ENCODE measurements around the gene MBOAT1. TPM values are rescaled to one million over a fixed set of nuclear protein-coding genes. Genes with fewer than 3 reads are reported as not detected.
"Not testable (repeated sequence)": the region's sequence is repeated elsewhere in the genome, so short reads cannot be mapped to it uniquely, and the experiment has no call there.

MBOAT1 gene
- total RNA-seq, 1 donor from 2014 or later, result 34.9 TPM

GRCh38 chr6:20173833-20174792 is 38.2 kb downstream of the MBOAT1 start:
- intact Hi-C loops (cut with micrococcal nuclease), result loop anchor here (2.0 kb wide), 1 partner anchor 39 kb away; the partner anchor contains the start of gene MBOAT1

DNA sequence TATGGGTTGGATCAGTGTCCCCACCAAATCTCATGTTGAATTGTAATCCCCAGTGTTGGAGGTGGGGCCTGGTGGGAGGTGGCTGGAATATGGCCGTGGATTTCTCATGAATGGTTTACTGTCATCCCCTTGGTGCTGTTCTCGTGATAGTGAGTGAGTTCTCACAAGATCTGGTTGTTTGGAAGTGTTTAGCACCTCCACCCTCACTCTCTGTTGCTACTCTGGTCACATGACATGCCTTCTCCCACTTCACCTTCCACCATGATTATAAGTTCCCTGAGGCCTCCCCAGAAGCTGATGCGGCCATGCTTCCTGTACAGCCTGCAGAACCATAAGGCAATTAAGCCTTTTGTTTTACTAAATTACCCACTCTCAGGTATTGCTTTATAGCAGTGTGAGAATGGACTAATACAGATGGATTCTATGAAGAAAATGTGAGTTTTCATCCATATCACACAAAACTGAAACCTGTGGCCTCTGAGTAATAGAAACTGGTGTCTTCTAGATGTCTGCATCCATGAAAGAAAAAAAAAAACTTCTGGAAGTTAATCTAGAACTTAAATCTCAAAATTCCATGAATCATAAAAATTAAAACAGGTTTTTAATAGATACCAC is 39.3 kb downstream of the MBOAT1 start:
- intact Hi-C loops (cut with micrococcal nuclease), result no loop called here

DNA sequence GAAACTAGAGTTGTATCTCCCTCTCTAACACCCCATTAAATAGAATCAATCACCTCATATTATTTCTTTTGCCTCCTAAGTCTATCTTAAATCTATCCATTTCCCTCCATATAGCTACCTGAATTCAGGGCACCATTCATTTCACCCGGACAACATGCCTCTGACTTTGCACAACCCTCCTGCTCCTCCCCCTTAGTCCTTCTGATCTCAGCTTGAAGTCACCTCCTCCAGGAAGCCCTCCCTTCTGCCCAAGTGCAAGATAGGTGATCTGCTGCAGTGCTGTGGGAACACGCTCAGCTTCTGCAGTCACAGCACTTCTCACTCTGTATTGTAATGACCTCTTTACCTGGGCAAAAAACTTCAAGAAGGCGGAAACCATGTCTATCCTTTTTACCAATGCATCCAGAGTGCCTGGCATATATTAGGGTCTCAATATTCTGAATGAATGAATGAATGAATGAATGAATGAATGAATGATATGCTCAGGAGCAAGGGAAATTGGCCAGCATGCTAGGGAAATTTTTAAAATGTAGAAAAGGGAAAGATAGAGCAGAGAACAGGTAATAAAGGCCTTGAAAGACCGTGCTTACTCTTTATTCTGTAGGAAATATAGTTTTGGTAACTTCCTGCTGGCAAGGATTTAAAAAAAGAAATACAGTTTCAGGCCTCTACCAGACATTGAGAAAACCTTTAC is 41.7 kb downstream of the MBOAT1 start:
- intact Hi-C loops (cut with micrococcal nuclease), result no loop called here

DNA sequence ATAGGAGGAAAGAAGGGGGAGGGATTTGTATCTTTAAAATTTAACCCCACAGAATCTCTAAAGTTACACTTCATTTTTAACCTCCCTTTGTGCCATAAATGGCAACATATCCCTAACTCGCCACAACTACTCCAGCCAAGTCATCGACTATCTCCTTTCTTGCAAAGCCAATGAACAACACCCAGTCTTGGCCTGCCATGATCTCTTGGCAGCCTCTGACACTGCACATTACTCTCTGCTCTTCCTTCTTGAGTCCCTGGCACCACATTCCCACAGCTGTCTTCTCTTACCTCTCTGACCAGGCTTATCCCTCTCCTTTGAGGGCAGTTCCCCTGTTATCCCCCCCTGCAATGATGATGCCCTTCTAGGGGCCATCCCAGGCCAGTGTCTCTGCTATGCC is 42.5 kb downstream of the MBOAT1 start:
- intact Hi-C loops (cut with micrococcal nuclease), result no loop called here

DNA sequence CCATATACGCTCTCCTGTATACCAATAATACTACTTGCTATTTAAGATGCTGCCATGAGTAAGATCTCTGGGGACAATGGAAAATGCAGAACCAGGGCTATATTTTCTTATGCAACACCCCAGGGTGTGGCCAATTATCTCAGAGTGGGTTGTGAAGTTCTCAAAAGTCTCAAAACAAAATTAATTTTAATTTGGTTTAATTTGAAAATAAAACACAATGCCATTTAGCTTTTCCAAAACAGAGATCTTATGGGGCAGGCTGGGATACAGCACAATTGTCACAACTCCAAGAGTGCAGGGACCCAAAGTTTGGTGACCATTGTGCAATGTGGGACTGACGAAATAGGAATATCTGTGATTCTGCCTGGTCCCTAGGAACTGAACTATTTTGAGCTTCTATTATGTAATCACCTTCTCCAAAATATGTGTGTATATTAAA is 43.1 kb downstream of the MBOAT1 start:
- intact Hi-C loops (cut with micrococcal nuclease), result no loop called here

DNA sequence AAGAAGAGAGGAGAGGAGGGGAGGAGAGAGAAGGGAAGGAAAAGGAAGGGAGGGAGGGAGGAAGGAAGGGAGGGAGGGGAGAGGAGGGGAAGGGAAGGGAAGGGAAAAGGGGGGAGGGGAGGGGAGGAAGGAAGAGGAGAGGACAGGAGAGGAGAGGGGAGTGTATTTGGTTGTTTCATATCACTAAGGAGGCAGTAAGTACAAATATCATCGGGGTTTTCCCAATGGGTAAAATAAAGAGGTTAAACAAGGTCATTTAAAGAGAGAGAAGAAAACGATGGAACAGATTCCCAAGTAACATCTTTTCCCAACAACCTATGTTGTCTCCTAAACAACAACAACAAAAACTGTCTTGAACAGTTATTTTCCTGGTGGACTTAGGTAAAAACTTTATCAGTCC is 43.6 kb downstream of the MBOAT1 start:
- intact Hi-C loops (cut with micrococcal nuclease), result no loop called here

DNA sequence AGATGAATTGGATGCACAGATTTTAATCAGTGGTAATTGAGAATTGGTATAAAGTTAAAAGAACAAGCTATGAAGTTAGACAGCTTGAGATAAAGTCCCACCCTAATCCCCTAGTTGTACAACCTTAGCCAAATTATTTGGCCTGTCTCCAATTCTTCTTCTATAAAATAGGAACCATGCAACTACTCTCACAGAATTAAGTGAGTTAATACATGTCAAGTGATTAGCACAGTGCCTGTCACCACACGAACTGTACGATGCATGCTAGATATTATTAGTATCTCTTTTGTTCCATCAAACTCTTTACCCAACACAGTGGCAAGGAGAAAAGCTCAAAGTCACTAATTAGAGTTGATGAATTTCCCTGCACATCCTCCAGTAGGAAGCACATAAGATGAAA is 44.7 kb downstream of the MBOAT1 start:
- intact Hi-C loops (cut with micrococcal nuclease), result no loop called here

DNA sequence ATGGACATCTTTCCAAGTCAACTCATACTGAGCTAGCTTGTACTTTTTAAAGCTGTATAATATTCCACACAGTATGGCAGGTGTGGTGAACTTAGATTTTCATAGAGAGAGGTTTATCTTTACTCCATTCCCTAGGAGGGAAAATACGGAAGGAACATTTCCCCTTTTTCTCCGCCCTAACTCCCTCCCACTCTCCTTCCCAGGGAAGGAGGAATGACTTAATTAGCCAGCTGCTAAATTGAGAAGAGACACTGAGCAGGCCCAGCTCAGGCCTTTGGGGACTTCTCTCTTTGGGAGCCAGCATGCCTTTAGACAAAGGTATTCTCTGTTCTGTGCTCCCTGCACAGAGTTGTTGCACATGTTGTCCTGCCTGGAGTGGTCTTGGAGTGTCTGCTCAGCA is 46.1 kb downstream of the MBOAT1 start:
- intact Hi-C loops (cut with micrococcal nuclease), result no loop called here

- intact Hi-C loops (cut with micrococcal nuclease), result no loop called here
Measured at GRCh38 chr6:20162515-20162914, 49.8 kb downstream of the MBOAT1 start.

DNA sequence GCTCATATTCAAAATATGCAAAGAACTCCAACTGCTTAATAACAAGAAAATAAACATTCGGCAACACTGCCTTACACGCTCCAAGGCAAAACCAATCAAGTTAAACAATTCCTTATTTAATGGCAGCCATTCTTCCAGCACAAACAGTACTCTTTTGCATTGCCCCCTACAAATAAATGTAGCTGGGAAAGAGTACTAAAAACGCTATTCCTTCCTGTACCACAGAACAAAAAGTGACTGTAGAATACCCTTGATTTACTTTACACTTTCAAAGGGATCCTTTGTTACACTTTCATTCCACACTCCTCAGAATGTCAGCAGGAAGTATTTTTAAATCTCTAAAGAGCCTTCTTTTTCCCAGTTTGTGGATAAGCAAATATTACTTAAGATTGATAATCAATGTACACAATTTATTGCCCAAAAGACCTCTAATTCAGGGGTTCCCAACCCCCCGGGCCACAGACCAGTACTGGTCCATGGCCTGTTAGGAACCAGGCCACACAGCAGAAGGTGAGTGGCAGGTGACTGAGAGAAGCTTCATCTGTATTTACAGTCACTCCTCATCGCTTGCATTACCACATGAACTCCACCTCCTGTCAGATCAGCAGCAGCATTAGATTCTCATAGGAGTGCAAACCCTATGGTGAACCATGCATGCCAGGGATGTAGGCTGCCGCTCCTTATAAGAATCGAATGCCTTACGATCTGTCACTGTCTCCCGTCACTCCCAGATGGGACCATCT is 51.6 kb downstream of the MBOAT1 start:
- intact Hi-C loops (cut with micrococcal nuclease), result no loop called here

DNA sequence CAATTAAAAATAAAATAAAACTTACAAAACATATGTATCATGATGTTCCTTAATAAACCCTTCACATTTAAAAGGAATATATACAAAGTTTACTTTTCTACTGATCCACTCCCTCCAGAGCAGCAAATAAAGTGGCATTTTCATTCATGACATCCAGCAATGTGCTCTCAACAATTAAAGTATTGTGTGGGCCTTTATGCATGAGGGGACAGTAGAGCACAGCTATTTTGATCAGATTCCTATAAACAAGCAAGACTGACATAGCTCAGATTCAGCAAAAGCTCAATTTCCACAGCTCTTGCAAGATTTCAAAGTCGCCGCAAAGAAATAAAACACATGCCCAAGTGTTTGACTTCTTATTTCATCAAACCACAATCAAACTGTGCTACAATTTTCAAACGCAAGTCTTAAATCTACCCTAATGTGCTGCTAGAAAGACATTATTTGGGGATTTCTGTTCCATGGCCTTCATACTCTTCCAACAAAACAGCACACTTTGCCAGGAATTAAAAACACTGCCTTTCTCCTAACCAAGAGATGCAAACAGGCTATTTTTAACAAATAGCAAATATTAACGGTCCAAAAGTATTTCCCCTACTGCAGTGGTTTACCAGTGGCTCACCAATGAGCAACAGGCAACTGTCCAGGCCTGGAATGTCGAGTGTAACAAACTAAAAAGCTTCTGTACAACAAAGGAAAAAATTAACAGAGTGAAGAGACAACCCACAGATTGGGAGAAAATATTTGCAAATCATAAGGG is 52.3 kb downstream of the MBOAT1 start:
- intact Hi-C loops (cut with micrococcal nuclease), result no loop called here

DNA sequence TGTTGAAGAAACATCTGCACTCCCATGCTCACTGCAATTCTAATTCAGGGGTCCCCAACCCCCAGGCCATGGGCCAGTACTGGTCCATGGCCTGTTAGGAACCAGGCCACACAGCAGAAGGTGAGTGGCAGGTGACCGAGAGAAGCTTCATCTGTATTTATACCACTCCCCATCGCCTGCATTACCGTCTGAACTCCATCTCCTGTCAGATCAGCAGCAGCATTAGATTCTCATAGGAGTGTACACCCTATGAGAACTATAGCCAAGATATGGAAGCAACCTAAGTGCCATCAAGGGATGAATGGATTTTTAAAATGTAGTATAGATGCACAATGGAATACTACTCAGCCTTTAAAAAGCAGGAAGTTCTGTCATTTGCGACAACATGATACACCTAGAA is 53.2 kb downstream of the MBOAT1 start:
- intact Hi-C loops (cut with micrococcal nuclease), result no loop called here

- intact Hi-C loops (cut with micrococcal nuclease), result no loop called here
Measured at GRCh38 chr6:20158676-20159075, 53.6 kb downstream of the MBOAT1 start.

DNA sequence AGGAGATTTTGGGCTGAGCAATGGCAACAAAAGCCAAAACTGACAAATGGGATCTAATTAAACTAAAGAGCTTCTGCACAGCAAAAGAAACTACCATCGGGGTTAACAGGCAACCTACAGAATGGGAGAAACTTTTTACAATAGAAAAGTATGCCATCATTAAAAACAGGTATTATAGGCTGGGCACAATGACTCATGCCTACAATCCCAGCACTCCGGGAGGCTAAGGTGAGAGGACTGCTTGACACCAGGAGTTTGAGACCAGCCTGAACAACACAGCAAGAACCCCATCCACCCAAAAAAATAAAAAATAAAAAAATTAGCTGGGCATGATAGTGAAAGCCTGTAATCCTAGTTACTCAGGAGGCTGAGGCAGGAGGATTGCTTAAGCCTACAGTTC is 55.4 kb downstream of the MBOAT1 start:
- intact Hi-C loops (cut with micrococcal nuclease), result no loop called here

DNA sequence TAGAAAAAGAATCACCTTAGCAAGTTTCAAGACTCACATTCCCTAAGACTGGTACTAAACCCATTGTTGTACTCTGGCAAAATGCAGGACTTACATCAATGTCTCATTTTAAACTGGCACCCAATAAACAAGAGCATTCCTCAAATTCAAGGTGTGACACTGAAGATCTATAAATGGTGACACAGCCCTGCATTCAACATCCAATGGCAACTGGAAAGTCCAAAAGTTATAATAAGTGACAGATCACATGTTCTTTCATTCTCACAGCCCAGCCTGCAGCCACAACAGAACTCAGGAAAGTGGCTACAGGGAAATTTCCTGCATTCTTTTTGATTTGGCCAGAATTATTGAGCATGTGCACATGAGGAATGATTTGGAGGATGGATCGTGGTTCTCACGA is 57.5 kb downstream of the MBOAT1 start:
- intact Hi-C loops (cut with micrococcal nuclease), result no loop called here

- intact Hi-C loops (cut with micrococcal nuclease), result no loop called here
Measured at GRCh38 chr6:20153194-20153593, 59.1 kb downstream of the MBOAT1 start.

DNA sequence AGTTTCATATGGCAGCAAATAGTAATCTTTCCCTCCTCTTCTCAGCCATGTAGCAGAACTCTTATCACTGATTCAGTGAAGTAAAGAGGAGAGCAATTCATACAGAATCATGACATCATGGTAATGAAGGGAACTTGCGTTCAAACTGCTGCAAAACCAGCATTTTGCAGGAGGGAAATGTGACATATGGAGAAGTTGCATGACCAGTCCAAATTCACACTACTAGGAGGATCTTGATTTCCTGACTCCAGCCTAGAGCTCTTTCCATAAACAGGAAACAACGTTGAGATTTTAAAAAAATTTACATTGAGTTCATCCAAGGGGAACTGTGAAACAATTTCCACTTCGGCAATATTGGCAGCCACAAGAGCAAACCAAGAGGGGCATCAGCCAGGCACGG is 63.8 kb downstream of the MBOAT1 start:
- intact Hi-C loops (cut with micrococcal nuclease), result no loop called here

- intact Hi-C loops (cut with micrococcal nuclease), result no loop called here
Measured at GRCh38 chr6:20147469-20147868, 64.8 kb downstream of the MBOAT1 start.

GRCh38 chr6:20146831-20147230 is 65.4 kb downstream of the MBOAT1 start:
- intact Hi-C loops (cut with micrococcal nuclease), result not testable (repeated sequence)

GRCh38 chr6:20146291-20146690 is 66.0 kb downstream of the MBOAT1 start:
- intact Hi-C loops (cut with micrococcal nuclease), result no loop called here

- intact Hi-C loops (cut with micrococcal nuclease), result no loop called here
Measured at GRCh38 chr6:20142866-20143265, 69.4 kb downstream of the MBOAT1 start.

Measured in T-helper 2 cell treated with Interferon-gamma antibody and Interleukin-4, amounts not matched to agents 100 ng/mL and 5 ng/mL, for 36 hours (primary cell).